Heart left ventricle (tissue), 13 donors: ENCODE data around the gene ARHGAP30.

ENCODE experiments used
- CTCF ChIP-seq, 12 donors: fragments of 200-600 bp; sonication (generic) in 4 of 12; IDR thresholded peaks; one replicate each; pipeline versions ENCODE4 v1.5.0 to v1.8.0; 2018 to 2022; ENCODE audit warnings: antibody characterized with exemption in 12 of 12, mild to moderate bottlenecking in 5 of 12
- POLR2A ChIP-seq, 2 donors: fragments of 450-650 bp; IDR thresholded peaks; one replicate each; pipeline ENCODE4 v1.6.1; 2017; ENCODE audit warnings: antibody characterized with exemption in 2 of 2, mild to moderate bottlenecking in 2 of 2, moderate library complexity in 2 of 2
- donor health status: ischemic (EF 13 %, LVEDD 7.1; RV severe dilation, severe dysfunction).
- donor health status: DM: no; HTN: yes; CAD: no.
- donor health status: DM: no; HTN: no; CAD: no.
- donor health status: ischemic (EF 25% LVEDD 6.9; RV normal size, moderate dysfunction).
- donor health status: ischemic (EF 25% LVEDD 5.7; RV mildly dilated, moderate dysfunction).
- donor health status: ischemic (EF 35%, LVEDD 5.7; RV mildly dilated, moderate dysfunction).
- donor health status: nonischemic (EF 11% LVEDD 7.7; RV severe dilation, severe dysfunction).
- donor health status: DM: yes; HTN: yes; CAD: no.
- donor health status: PGD.
- donor health status: ischemic (EF 29% LVEDD 5.4; RV normal size, mild dysfunction).
- donor health status: nonischemic (EF 23%, LVEDD 6.1; RV moderate dilation, normal function).

- TF ChIP-seq CTCF (IDR thresholded peaks at IDR 0.05): no peak
- no peak for TF ChIP-seq POLR2A (IDR thresholded peaks at IDR 0.05)
These were observed 25.2 kb downstream of the ARHGAP30 start for GRCh38 chr1:161044535-161044907.
